IgD-negative memory B cell (primary cell): ENCODE measurements around the gene ABCC10. TPM values are rescaled to one million over a fixed set of nuclear protein-coding genes. Genes with fewer than 3 reads are reported as not detected.
"Not testable (repeated sequence)": the region's sequence is repeated elsewhere in the genome, so short reads cannot be mapped to it uniquely, and the experiment has no call there.

Experiments used
- H3K27ac Mint-ChIP-seq, 3 donors: one replicate each; pipeline ENCODE4 v1.8.0; 2020 to 2022; ENCODE audit warnings: mild to moderate bottlenecking in 3 of 3, mixed read lengths in 3 of 3, moderate library complexity in 1 of 3
- H3K27me3 Mint-ChIP-seq: one replicate; pipeline ENCODE4 v1.8.0; 2021; ENCODE audit warnings: mixed read lengths
- H3K36me3 Mint-ChIP-seq: one replicate; pipeline ENCODE4 v1.8.0; 2020; ENCODE audit warnings: mild to moderate bottlenecking, mixed read lengths
- H3K4me1 Mint-ChIP-seq, 3 donors: one replicate each; pipeline ENCODE4 v1.8.0; 2020 to 2022; ENCODE audit warnings: mixed read lengths in 3 of 3, mild to moderate bottlenecking in 1 of 3
- H3K4me3 Mint-ChIP-seq, 4 donors: one replicate each; pipeline ENCODE4 v1.8.0; 2020 to 2022; ENCODE audit warnings: mild to moderate bottlenecking in 4 of 4, mixed read lengths in 4 of 4, moderate library complexity in 3 of 4
- H3K9me3 Mint-ChIP-seq, 3 donors: one replicate each; pipeline ENCODE4 v1.8.0; 2020 to 2021; ENCODE audit warnings: mixed read lengths in 3 of 3, mild to moderate bottlenecking in 1 of 3
- polyA plus RNA-seq: library from polyadenylated mRNA; unstranded; fragments of 300-500 nt; fragmentation: Illumina TruSeq; gene quantifications from one replicate; pipeline ENCODE4 v1.2.3, GENCODE V29; 2021

The ABCC10 gene
- polyA plus RNA-seq, 1 donor from 2014 or later, result 13.4 TPM

GRCh38 chr6:43464337-43464736 lies 37.0 kb downstream of the ABCC10 start:
- Mint-ChIP-seq H3K9me3 (no peaks in the 10 kb centered on the region), H3K4me1 (no peaks in the 10 kb centered on the region), H3K36me3 (no peaks in the 10 kb centered on the region), H3K4me3 (no peak overlapping the region), H3K27ac (no peak overlapping the region), H3K27me3 (peaks cover 21% of the 10 kb centered on the region)

- no peak overlapping the region for H3K27ac Mint-ChIP-seq
- H3K36me3 Mint-ChIP-seq, result no peaks in the 10 kb centered on the region
- H3K4me1 Mint-ChIP-seq, result no peaks in the 10 kb centered on the region
- no peak overlapping the region for H3K4me3 Mint-ChIP-seq
- peaks cover 27% of the 10 kb centered on the region for H3K27me3 Mint-ChIP-seq
- no peaks in the 10 kb centered on the region for H3K9me3 Mint-ChIP-seq
Measured at GRCh38 chr6:43465948-43466347, 38.6 kb downstream of the ABCC10 start.

- peaks cover 31% of the 10 kb centered on the region for H3K27me3 Mint-ChIP-seq
- not testable (repeated sequence) for H3K4me3 Mint-ChIP-seq, H3K36me3 Mint-ChIP-seq, H3K27ac Mint-ChIP-seq, H3K9me3 Mint-ChIP-seq, H3K4me1 Mint-ChIP-seq
Measured at GRCh38 chr6:43467265-43467664, 39.9 kb downstream of the ABCC10 start.

- Mint-ChIP-seq H3K4me3 (no peak overlapping the region), H3K4me1 (peaks cover 0 to 2% (median 0%) of the 10 kb centered on the region in 3 donors), H3K27ac (no peak overlapping the region), H3K27me3 (peaks cover 28% of the 10 kb centered on the region), H3K36me3 (no peaks in the 10 kb centered on the region), H3K9me3 (no peaks in the 10 kb centered on the region)
Measured at GRCh38 chr6:43467752-43468151, 40.4 kb downstream of the ABCC10 start.

GRCh38 chr6:43468240-43468639 lies 40.9 kb downstream of the ABCC10 start:
- H3K4me1 Mint-ChIP-seq, result peaks cover 0 to 2% (median 0%) of the 10 kb centered on the region in 3 donors
- H3K27ac Mint-ChIP-seq, result no peak overlapping the region
- H3K36me3 Mint-ChIP-seq, result no peaks in the 10 kb centered on the region
- H3K4me3 Mint-ChIP-seq, result no peak overlapping the region
- H3K9me3 Mint-ChIP-seq, result no peaks in the 10 kb centered on the region
- H3K27me3 Mint-ChIP-seq, result peaks cover 26% of the 10 kb centered on the region

GRCh38 chr6:43468748-43469681 lies 41.7 kb downstream of the ABCC10 start:
- H3K27me3 Mint-ChIP-seq, result peaks cover 22% of the 10 kb centered on the region
- H3K27ac Mint-ChIP-seq, result no peak overlapping the region

GRCh38 chr6:43469947-43470346 lies 42.6 kb downstream of the ABCC10 start:
- H3K27me3 Mint-ChIP-seq, result peaks cover 22% of the 10 kb centered on the region
- H3K27ac Mint-ChIP-seq, result no peak overlapping the region
- peaks cover 0 to 2% (median 0%) of the 10 kb centered on the region in 3 donors for H3K4me1 Mint-ChIP-seq
- H3K36me3 Mint-ChIP-seq, result no peaks in the 10 kb centered on the region
- no peak overlapping the region for H3K4me3 Mint-ChIP-seq
- no peaks in the 10 kb centered on the region for H3K9me3 Mint-ChIP-seq

More at GRCh38 chr6:43468748-43469681, 41.7 kb downstream of the ABCC10 start:
- Mint-ChIP-seq H3K9me3 (no peaks in the 10 kb centered on the region), H3K4me1 (peaks cover 0 to 2% (median 0%) of the 10 kb centered on the region in 3 donors), H3K4me3 (no peak overlapping the region), H3K36me3 (no peaks in the 10 kb centered on the region)

GRCh38 chr6:43471399-43471798 lies 44.1 kb downstream of the ABCC10 start:
- H3K27me3 Mint-ChIP-seq, result peaks cover 22% of the 10 kb centered on the region
- H3K9me3 Mint-ChIP-seq, result no peaks in the 10 kb centered on the region
- no peak overlapping the region for H3K4me3 Mint-ChIP-seq
- peaks cover 0 to 2% (median 0%) of the 10 kb centered on the region in 3 donors for H3K4me1 Mint-ChIP-seq
- no peaks in the 10 kb centered on the region for H3K36me3 Mint-ChIP-seq
- H3K27ac Mint-ChIP-seq, result peak overlapping the region in 1 of 3 donors; percentile 2

GRCh38 chr6:43472515-43472914 lies 45.2 kb downstream of the ABCC10 start:
- Mint-ChIP-seq H3K27ac (no peak overlapping the region), H3K4me3 (no peak overlapping the region), H3K4me1 (peaks cover 9 to 10% (median 10%) of the 10 kb centered on the region in 3 donors)

GRCh38 chr6:43475516-43475915 lies 48.2 kb downstream of the ABCC10 start:
- Mint-ChIP-seq H3K9me3 (no peaks in the 10 kb centered on the region), H3K4me1 (peaks cover 19 to 29% (median 23%) of the 10 kb centered on the region in 3 donors), H3K27me3 (peaks cover 7% of the 10 kb centered on the region), H3K27ac (peak overlapping the region in 1 of 3 donors; percentile 10), H3K36me3 (no peaks in the 10 kb centered on the region), H3K4me3 (peak overlapping the region in 1 of 4 donors; percentile 75)

More at GRCh38 chr6:43472515-43472914, 45.2 kb downstream of the ABCC10 start:
- peaks cover 18% of the 10 kb centered on the region for H3K27me3 Mint-ChIP-seq
- H3K36me3 Mint-ChIP-seq, result no peaks in the 10 kb centered on the region
- H3K9me3 Mint-ChIP-seq, result no peaks in the 10 kb centered on the region

- H3K9me3 Mint-ChIP-seq, result no peaks in the 10 kb centered on the region
Measured at GRCh38 chr6:43476746-43477145, 49.4 kb downstream of the ABCC10 start.

GRCh38 chr6:43477235-43478007 lies 50.1 kb downstream of the ABCC10 start, which contains the start of gene TJAP1:
TSS of gene TJAP1 (plus strand) at chr6:43477570. CDS start at chr6:43499002, 21,432 bp downstream.
- Mint-ChIP-seq H3K27ac (peak within 1 kb of the TSS; percentile 90 to 99 (median 94)), H3K4me3 (peak within 1 kb of the TSS; percentile 90 to 99 (median 95)), H3K27me3 (no peaks in the 10 kb centered on the region), H3K4me1 (peaks cover 23 to 38% (median 23%) of the 10 kb centered on the region in 3 donors), H3K36me3 (no peaks in the 10 kb centered on the region), H3K9me3 (no peaks in the 10 kb centered on the region)

More at GRCh38 chr6:43476746-43477145, 49.4 kb downstream of the ABCC10 start:
- Mint-ChIP-seq H3K27me3 (peaks cover under 1% of the 10 kb centered on the region), H3K4me1 (peaks cover 19 to 34% (median 21%) of the 10 kb centered on the region in 3 donors), H3K27ac (peak overlapping the region; percentile 90 to 99 (median 94)), H3K4me3 (peak overlapping the region; percentile 90 to 99 (median 95)), H3K36me3 (no peaks in the 10 kb centered on the region)

GRCh38 chr6:43478008-43478372 lies 50.6 kb downstream of the ABCC10 start:
- H3K36me3 Mint-ChIP-seq, result no peaks in the 10 kb centered on the region
- peaks cover 23 to 38% (median 24%) of the 10 kb centered on the region in 3 donors for H3K4me1 Mint-ChIP-seq
- peak overlapping the region; percentile 90 to 99 (median 95) for H3K4me3 Mint-ChIP-seq
- H3K9me3 Mint-ChIP-seq, result no peaks in the 10 kb centered on the region
- H3K27ac Mint-ChIP-seq, result peak overlapping the region; percentile 90 to 99 (median 94)
- H3K27me3 Mint-ChIP-seq, result no peaks in the 10 kb centered on the region

GRCh38 chr6:43481075-43481474 lies 53.7 kb downstream of the ABCC10 start:
- Mint-ChIP-seq H3K4me3 (peak overlapping the region in 1 of 4 donors; percentile 40), H3K4me1 (peaks cover 24 to 42% (median 30%) of the 10 kb centered on the region in 3 donors), H3K27ac (peak overlapping the region in 2 of 3 donors; percentile 19 to 76), H3K27me3 (no peaks in the 10 kb centered on the region), H3K9me3 (no peaks in the 10 kb centered on the region), H3K36me3 (no peaks in the 10 kb centered on the region)
